OCI-LY7 (cell line): Measurements from ENCODE around the gene TIGD3. TPM values are rescaled to one million over a fixed set of nuclear protein-coding genes. Genes with fewer than 3 reads are reported as not detected.

ENCODE experiments used
- BruUV-seq: library from RNA; stranded (reverse); fragments of 400-500 nt; replicated peaks from 2 replicates; lab custom pipeline; 2021; lab: Mats Ljungman, UMichigan
- CTCF ChIA-PET: fragments of 300-600 bp; sonication (Branson Sonifier 250); formaldehyde crosslinking; loops from one replicate; lab custom pipeline; 2022; ENCODE audit warnings: antibody characterized with exemption; ENCODE audit not compliant: unreplicated experiment; lab: Charles Lee
- POLR2A ChIA-PET: fragments of 300-600 bp; sonication (Branson Sonifier 250); formaldehyde crosslinking; loops from one replicate; lab custom pipeline; 2022; ENCODE audit warnings: antibody characterized with exemption; lab: Charles Lee
- DNase-seq: peaks from one replicate; pipeline ENCODE4 v3.0.0-alpha.2; 2015; ENCODE audit warnings: low spot score
- H2AFZ ChIP-seq: fragments of 200-600 bp; sonication (generic), shearing (Covaris generic); 2 replicates; pipeline ENCODE4 v1.6.1; 2014; ENCODE audit warnings: mild to moderate bottlenecking, antibody characterized with exemption, low read length, moderate library complexity
- H3K27ac ChIP-seq: fragments of 200-600 bp; sonication (generic); 2 replicates; pipeline ENCODE4 v1.5.1; 2014; ENCODE audit warnings: mixed run types, low read depth, mild to moderate bottlenecking, moderate library complexity, low read length, inconsistent platforms; ENCODE audit not compliant: poor library complexity, severe bottlenecking
- H3K36me3 ChIP-seq: fragments of 200-600 bp; sonication (generic); 2 replicates; pipeline ENCODE4 v1.6.1; 2014; ENCODE audit warnings: mild to moderate bottlenecking, antibody characterized with exemption, low read length, moderate library complexity, mixed read lengths; ENCODE audit not compliant: insufficient read depth
- H3K4me1 ChIP-seq: fragments of 200-600 bp; sonication (generic); 2 replicates; pipeline ENCODE4 v1.5.1; 2014; ENCODE audit warnings: mild to moderate bottlenecking, low read length; ENCODE audit not compliant: insufficient read depth, poor library complexity, severe bottlenecking
- H3K4me2 ChIP-seq: fragments of 200-600 bp; sonication (generic); 2 replicates; pipeline ENCODE4 v1.6.1; 2014; ENCODE audit warnings: mild to moderate bottlenecking, low read length
- H3K4me3 ChIP-seq: fragments of 200-600 bp; sonication (generic); 2 replicates; pipeline ENCODE4 v1.5.1; 2014; ENCODE audit warnings: mild to moderate bottlenecking, low read depth, low read length; ENCODE audit not compliant: poor library complexity, severe bottlenecking
- H3K79me2 ChIP-seq: fragments of 200-600 bp; sonication (generic); 2 replicates; pipeline ENCODE4 v1.6.1; 2016; ENCODE audit warnings: low read depth, mild to moderate bottlenecking, low read length, moderate library complexity, mixed read lengths; ENCODE audit not compliant: insufficient read depth
- H3K9me2 ChIP-seq: fragments of 200-600 bp; sonication (generic); 2 replicates; pipeline ENCODE4 v1.6.1; 2016; ENCODE audit warnings: mild to moderate bottlenecking, low read length, mixed read lengths; ENCODE audit not compliant: insufficient read depth
- H3K9me3 ChIP-seq: fragments of 200-600 bp; sonication (generic); 2 replicates; pipeline ENCODE4 v1.6.1; 2014; ENCODE audit warnings: mild to moderate bottlenecking, mixed run types, low read length, mixed read lengths
- H4K20me1 ChIP-seq: fragments of 200-600 bp; sonication (generic); 2 replicates; pipeline ENCODE4 v1.6.1; 2014; ENCODE audit warnings: mild to moderate bottlenecking, antibody characterized with exemption, low read length, moderate library complexity, mixed read lengths; ENCODE audit not compliant: insufficient read depth
- EZH2phosphoT487 ChIP-seq: fragments of 200-600 bp; sonication (generic); IDR thresholded peaks from 2 replicates; pipeline ENCODE4 v1.6.1; 2018; ENCODE audit warnings: low read depth, borderline replicate concordance, mild to moderate bottlenecking, mixed run types, antibody characterized with exemption, low read length, moderate library complexity, mixed read lengths
- intact Hi-C: fragments of 100-400 bp; cut with micrococcal nuclease; formaldehyde crosslinking; loops from one replicate; pipeline ENCODE4 v1.10.0; 2022; ENCODE audit not compliant: unreplicated experiment
- total RNA-seq, 2 experiments: library from RNA; depleted of rRNA in 1 of 2; stranded (reverse); fragments of >200 nt in 1 of 2; shearing (Covaris generic) in 1 of 2; gene quantifications; 2 replicates each; pipeline ENCODE4 v1.2.3, GENCODE V29; 2014 to 2022
- TF ChIP-seq, protein P1 (sequence below): fragments of 200-600 bp; sonication (generic); conservative IDR thresholded peaks from 2 replicates; pipeline ENCODE4 v1.5.1; 2014; ENCODE audit warnings: mild to moderate bottlenecking, antibody characterized with exemption, low read length, moderate library complexity, mixed read lengths

The TIGD3 gene
- total RNA-seq, 2 experiments from 2014 or later, result 2.0 to 2.7 TPM

DNA sequence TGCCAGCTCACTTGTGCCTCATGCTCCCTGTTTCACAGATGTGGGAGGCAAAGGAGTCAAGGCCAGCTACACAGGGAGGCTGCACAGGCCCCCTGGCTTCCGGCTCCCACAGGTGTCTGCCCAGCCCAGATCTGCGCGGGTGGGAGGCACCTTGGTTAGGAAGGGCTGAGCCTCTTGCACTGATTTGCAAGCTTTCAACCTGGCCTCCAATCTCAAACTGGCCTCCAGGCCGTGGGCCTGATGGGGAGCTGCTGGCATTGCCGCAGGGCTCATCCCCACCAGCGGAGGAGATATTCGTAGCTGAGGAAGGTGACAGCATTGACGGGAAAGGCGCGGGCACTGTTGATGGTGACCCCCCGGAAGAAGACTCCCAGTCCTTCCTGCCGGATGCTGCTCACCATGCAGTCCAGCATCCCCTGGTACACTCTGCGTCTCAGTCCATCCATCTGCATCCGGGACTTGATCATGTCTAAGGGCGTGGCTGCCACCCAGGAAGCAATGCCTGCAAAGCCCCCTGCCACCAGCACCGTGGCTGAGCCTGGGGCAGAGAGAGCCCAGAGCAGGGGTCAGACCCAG, 21.7 kb downstream of the TIGD3 start:
- Histone ChIP-seq H3K79me2 (no peaks in the 10 kb centered on the region), H3K9me3 (no peaks in the 10 kb centered on the region), H3K4me2 (no peak overlapping the region), H3K9me2 (no peaks in the 10 kb centered on the region), H3K36me3 (no peaks in the 10 kb centered on the region), H3K4me1 (peaks cover 13% of the 10 kb centered on the region), H3K27ac (no peak overlapping the region), H2AFZ (no peak overlapping the region), H3K4me3 (no peak overlapping the region), H4K20me1 (no peaks in the 10 kb centered on the region)
- intact Hi-C loops, result no loop called here
- TF ChIP-seq, protein P1, sequence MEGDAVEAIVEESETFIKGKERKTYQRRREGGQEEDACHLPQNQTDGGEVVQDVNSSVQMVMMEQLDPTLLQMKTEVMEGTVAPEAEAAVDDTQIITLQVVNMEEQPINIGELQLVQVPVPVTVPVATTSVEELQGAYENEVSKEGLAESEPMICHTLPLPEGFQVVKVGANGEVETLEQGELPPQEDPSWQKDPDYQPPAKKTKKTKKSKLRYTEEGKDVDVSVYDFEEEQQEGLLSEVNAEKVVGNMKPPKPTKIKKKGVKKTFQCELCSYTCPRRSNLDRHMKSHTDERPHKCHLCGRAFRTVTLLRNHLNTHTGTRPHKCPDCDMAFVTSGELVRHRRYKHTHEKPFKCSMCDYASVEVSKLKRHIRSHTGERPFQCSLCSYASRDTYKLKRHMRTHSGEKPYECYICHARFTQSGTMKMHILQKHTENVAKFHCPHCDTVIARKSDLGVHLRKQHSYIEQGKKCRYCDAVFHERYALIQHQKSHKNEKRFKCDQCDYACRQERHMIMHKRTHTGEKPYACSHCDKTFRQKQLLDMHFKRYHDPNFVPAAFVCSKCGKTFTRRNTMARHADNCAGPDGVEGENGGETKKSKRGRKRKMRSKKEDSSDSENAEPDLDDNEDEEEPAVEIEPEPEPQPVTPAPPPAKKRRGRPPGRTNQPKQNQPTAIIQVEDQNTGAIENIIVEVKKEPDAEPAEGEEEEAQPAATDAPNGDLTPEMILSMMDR, result no peak
- no peak for TF ChIP-seq EZH2phosphoT487
- DNase-seq, result no peak
- CTCF ChIA-PET, result no interaction called here
- POLR2A ChIA-PET, result interaction anchor here (0.9 kb wide), 1 partner anchor 104 kb away, joined by 6 read pairs; no protein-coding TSS in a partner anchor
- no TSS peak for BruUV-seq

GRCh38 chr11:65377036-65377435, 22.5 kb downstream of the TIGD3 start:
- Histone ChIP-seq H3K36me3 (no peaks in the 10 kb centered on the region), H3K4me1 (peaks cover 20% of the 10 kb centered on the region), H4K20me1 (no peaks in the 10 kb centered on the region), H3K4me3 (no peak overlapping the region), H3K27ac (no peak overlapping the region), H3K79me2 (no peaks in the 10 kb centered on the region), H2AFZ (no peak overlapping the region), H3K9me2 (no peaks in the 10 kb centered on the region), H3K9me3 (no peaks in the 10 kb centered on the region), H3K4me2 (no peak overlapping the region)
- no TSS peak for BruUV-seq
- ChIA-PET POLR2A (interaction anchor here (1.3 kb wide), 1 partner anchor 41 kb away, joined by 3 read pairs; no protein-coding TSS in a partner anchor), CTCF (no interaction called here)
- intact Hi-C loops, result no loop called here
- DNase-seq, result no peak
- no peak for TF ChIP-seq EZH2phosphoT487
- TF ChIP-seq, protein P1, result no peak

- Histone ChIP-seq H3K4me3 (no peak overlapping the region), H4K20me1 (no peaks in the 10 kb centered on the region), H3K4me2 (0 out of 2 replicates have a peak overlapping the region, but pooled peaks have one; percentile 9), H3K9me3 (no peaks in the 10 kb centered on the region), H3K36me3 (no peaks in the 10 kb centered on the region), H3K4me1 (peaks cover 28% of the 10 kb centered on the region), H3K79me2 (no peaks in the 10 kb centered on the region), H2AFZ (no peak overlapping the region), H3K27ac (no peak overlapping the region), H3K9me2 (no peaks in the 10 kb centered on the region)
- POLR2A ChIA-PET, result interaction anchor here (0.6 to 1.3 kb wide), 2 partner anchors 40 to 128 kb away, joined by 3 read pairs; no protein-coding TSS in a partner anchor
- intact Hi-C loops, result loop anchor here (1.0 kb wide), 1 partner anchor 11 kb away; no protein-coding TSS in a partner anchor
- TF ChIP-seq, protein P1, result no peak; the same call in 1 of the 2 replicates
- no peak for TF ChIP-seq EZH2phosphoT487
- CTCF ChIA-PET, result interaction anchor here (1.0 kb wide), 1 partner anchor 39 kb away, joined by 3 read pairs; no protein-coding TSS in a partner anchor
- DNase-seq, result no peak
- BruUV-seq, result no TSS peak
Measured at GRCh38 chr11:65377777-65378176, 23.2 kb downstream of the TIGD3 start.
